HG03045 (cell line): ENCODE data around the gene GPC1.
"Not testable (repeated sequence)": the region's sequence is repeated elsewhere in the genome, so short reads cannot be mapped to it uniquely, and the experiment has no call there.

Source experiments
- ATAC-seq: cut with Tn5 transposase; IDR thresholded peaks from one replicate; pipeline ENCODE4 v1.9.1; 2021; ENCODE audit warnings: mild to moderate bottlenecking, moderate library complexity; ENCODE audit not compliant: unreplicated experiment

GPC1 gene

GRCh38 chr2:240435457-240435947 lies at the start of gene GPC1:
Gene GPC1 (plus strand): TSS chr2:240435663. CDS start chr2:240435919, 256 bp downstream.
- peak; percentile 41 for ATAC-seq

GRCh38 chr2:240386326-240386725 lies 49.1 kb upstream of the GPC1 start:
- no peak for ATAC-seq

GRCh38 chr2:240386743-240387142 lies 48.7 kb upstream of the GPC1 start:
- not testable (repeated sequence) for ATAC-seq

DNA sequence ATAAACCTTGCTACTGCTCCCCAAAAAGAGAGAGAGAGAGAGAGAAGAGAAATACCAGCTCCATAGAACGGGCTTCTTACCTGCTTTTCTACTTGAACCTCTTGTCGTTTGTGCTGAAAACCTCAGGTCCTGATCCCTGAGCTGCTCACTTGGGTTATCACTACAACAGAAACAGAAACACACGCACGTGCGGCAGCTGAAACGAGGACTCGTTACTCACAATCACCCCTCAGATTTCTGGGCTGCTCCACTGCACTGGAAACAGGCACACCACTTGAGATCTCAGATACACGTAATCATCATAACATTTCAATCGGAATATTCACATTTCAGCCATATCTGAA lies 48.2 kb upstream of the GPC1 start:
- ATAC-seq: no peak

DNA sequence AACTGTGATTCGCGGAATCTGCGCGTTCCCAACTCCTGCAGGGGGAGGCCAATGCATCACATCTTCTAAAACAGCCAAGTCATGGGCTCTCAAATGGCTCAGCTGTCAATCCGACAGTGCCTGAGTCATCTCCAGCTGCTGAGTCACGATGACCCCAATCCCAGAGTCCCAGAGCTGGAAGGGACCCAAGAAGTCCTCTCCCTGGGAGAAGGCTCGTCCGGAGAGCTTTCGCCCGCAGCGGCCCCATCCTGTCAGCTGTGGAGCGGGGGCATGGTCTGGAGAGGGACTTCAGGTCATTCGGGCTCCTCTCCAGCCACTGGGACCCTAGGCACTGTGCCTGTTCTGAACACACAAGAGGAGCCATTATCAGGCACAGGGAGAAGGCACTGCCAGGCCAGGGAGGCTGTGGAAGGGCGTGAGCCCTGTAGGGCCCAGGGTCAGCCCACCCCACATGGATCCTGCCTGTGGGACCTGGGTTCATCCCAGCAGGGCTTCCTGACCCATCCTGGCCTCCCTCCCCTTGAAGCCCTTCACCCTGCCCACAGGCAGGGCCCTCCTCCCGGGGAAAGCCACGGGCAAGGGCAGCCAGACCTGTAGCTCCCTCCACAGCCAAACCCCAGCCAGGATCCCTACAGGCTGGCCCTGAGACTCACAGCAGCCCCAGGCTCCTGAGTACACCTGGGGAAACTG lies 47.6 kb upstream of the GPC1 start:
- ATAC-seq: no peak

- ATAC-seq: no peak
Observed at GRCh38 chr2:240388471-240389301, 46.8 kb upstream of the GPC1 start.

DNA sequence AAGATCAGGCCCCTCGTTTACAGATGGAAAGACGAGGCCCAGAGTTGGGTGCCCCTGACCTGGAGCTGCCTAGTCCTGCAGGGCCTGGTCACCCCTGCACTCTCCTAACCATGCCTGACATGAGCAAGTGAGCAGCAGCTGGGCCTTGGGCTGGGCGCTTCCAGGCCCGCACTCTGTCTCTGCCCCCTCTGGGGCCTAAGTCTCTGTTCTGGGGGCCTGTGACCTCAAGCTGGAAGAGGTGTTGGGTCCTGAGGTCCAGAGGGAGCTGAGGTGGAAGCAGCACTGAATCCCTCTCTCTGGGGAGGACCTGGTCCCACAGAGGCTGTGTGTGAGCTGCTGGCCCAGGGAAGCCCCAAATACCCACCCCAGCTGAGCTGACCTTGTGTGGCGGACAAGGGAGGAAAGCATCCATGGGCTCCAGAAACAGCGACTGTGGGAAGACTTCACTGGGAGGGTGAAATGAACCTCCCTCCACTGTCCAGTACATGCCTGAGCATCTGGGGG lies 46.1 kb upstream of the GPC1 start:
- no peak for ATAC-seq

- ATAC-seq: no peak
Observed at GRCh38 chr2:240390091-240391073, 45.1 kb upstream of the GPC1 start.

DNA sequence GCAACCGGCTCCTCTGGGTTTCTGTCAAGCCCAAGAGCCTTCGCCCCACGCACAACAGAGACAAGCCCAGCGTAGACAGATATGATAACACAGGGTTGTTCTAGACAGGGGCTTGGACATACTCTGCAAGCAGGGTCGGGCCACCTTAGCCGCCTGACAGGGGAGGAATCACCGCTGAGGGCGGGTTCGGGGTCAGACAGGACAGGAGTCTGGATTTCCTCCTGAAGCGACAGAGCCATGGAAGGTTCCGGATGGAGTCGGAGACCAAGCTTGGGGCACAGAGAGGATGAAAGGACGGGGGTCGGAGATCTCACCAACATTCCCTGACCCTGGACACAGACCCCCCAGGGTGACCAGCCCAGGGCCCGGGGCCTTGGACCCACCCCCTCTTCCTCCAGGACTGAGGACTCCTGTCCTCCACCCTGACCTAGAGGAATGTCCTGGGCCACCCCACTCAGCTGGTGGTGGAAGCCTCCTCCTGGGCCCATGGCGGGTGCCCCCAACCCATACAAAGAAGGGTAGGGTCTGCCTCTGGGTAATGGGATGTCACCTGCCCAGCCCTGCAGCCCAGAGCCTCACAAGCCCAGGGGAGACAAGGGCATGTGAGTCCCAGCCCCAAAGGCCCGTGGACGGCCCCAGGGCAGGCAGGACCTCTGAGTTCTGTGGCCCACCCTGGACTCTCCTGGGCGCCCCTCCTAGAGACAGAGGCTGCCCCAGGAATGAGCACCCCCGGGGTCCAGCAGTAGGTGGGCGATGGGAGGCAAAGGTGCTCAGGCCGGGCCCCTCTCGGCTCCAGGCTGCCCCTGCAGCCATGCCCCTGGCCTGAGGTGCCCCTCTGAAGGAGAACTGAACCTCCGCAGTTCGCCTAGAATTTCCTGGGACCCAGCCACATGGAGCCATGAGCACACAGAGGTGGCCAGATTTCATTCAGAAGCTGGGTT lies 44.1 kb upstream of the GPC1 start:
- no peak for ATAC-seq

DNA sequence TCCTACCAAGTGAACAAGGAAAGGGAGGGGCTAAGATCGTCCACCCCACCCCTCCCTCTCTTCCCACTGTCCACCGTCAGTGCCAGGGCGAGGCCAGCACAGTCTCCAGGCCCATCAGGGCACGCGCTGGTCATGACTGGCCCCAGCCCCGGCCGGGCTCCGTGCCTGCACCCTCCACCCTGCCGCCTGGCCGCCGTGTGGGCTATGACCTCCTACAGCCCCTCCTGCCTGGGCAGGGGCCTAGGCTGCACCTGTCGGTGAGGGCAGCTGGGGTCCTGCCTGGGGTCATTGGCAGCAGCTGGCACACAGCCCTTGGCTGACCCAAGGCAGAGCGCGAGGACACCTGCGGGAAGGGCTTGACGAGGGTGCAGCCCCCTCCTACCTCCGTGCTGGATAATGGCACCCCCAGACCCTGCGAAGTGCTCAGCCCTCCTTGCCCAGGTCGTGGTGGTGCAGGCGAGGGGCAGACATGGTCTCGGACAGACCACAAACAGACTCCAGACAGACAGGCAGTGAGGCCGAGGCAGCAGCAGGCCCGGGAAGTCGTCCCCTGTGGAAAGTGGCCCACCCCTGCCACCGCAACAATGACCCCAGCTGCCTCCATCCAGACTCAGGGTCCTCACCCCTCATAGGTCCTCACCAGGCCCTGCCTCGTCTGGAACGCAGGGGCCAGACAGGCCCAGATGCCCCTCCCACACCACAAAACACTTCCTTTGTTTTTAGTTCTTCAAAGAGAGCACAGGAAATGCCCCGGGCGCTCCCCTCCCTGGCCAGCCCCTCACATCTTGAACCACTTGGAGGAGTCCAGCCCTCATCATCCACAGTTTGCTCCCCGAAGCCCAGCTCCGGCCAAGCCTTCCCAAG lies 43.1 kb upstream of the GPC1 start:
- no peak for ATAC-seq

DNA sequence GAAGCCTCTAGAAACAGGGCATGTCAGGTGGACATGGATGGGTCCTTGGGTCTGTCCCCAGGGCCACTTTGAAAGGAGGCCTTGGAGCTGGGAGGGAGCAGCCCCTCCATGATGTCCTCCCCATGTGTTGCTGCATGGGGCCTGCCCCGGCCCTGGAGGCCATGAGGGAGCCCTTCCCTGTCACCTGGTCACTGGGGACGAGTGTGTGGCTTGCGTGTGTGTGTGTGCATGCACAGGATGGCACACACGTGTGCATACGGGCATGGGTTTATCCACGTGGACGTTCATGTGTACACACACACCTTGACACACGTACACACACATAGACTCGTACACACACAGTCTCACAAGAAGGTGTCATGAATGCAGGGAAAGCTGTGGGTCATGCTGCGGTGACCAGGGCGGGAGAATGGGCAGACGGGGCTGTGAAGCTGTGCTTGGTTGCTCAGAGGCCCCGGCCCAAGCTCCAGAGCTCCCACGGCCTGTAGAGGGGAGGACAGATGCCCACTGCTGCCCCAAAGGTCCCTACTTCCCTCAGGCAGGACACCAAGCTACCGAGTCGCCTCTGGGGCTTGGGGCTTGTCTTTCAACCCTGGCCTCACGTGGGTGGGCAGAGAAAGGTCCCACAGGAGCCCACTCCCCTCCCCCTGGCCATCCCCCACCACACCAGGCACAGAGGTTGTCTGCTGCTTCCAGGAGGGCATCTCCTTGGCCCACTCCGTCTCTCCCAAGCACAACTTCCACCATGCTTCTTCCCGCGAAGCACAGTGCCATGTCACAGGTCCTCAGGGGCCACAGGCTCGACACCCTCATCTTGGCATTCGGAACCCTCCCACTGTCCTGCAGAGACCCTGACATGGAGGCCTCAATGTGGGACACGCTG lies 42.3 kb upstream of the GPC1 start:
- ATAC-seq: no peak

GRCh38 chr2:240393831-240394410 lies 41.5 kb upstream of the GPC1 start:
- no peak for ATAC-seq

DNA sequence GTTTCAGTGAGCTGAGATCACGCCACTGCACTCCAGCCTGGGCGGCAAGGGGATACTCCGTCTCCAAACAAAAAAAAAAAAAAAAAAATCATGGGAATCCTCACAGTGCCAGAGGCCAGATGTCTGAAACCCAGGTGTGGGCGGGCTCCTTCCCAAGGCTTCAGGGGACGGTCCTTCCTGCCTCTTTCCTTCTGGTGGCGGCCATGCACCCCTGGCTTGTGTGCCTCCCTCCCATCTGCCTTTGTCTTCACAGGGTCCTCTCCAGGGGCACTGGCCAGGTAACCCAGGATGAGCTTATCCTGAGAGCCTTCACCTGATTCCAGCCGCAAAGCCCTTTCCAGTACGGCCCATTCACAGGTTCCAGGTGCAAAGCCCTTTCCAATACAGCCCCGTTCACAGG lies 40.9 kb upstream of the GPC1 start:
- no peak for ATAC-seq

DNA sequence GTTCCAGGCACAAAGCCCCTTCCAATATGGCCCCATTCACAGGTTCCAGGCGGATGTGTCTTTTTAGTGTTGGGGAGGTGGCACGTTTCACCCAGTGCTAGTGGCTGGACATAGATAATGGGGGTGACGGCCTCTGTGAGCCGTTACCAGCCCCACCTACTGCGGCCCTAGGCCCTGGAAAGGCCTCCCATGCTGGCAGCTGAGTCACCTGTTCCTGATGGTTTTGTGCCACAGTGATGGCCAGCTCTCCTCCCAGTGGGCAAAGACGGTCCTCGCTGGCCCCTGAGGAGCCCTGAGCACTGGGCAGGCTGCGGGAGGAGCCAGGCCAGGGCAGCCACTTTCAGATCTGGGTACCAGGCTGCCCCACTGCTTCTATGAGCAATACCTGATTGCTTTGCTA lies 40.0 kb upstream of the GPC1 start:
- ATAC-seq: no peak

DNA sequence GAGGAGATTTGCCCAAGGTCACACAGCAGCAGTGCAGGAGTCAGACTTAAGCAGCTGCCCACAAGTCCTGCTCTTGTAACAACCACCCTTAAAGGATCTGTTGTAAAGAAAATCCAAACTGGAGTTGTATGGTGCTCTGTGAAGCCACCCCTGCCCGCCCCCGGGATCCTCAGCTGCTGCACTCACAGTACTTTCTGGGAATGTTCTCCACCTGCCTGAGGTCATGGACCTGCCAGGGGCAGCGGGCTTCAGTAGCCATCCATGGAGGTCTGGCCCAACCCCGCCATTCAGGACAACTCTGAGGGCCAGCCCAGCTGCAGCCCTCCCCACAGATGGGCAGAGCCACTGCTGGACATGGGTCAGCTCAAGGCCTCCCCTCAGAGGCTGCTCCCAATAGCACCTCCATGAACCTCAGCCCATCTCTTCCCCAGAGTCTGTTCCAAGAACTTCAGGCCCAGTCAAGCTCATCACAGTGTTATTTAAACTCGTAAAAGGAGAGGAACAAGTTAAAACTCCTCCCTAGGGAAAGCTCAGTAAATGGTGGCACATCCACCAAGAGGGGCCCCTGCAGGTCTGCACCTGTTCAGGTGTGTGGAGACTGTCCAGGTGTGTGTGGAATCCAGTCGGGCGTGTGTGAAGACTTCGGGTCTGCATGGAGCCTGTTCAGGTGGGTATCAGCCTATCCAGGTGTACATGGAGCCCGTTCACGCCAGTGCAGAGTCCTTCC lies 39.4 kb upstream of the GPC1 start:
- ATAC-seq: no peak

DNA sequence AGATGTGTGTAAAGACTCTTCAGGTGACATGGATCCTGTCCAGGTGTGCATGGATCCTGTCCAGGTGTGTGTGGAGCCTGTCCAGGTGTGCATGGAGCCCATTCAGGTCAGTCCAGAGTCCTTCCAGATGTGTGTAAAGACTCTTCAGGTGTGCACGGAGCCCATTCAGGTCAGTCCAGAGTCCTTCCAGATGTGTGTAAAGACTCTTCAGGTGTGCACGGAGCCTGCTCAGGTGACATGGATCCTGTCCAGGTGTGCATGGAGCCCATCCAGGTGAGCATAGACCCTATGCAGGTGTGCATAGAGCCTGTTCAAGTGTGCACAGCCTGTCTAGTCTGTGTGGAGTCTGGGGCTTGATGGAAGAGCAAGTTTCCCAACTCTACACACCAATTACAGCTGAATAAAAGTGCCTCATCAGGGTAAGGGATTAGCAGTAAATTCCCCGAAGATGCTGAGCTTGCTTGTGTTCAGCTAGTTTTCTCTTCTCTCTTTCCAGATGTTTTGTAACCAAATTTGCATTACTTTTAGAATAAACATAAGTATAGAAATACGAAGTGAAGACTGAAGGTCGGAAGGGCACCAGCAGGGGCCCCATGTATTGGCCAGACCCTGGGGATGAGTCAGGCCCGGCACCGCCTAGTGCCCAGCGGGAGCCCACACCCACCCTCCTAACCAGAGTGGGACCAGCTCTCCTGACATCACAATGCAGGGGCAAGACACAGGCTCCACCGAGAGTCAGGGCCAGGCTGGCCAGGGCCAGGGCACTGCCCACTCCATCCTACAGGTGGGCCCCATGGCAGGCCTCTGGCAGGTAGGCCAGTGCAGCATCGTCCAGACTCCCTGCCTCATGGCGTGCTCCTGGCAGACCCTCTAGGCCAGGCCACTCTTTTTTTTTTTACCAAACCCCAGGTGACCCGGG lies 38.6 kb upstream of the GPC1 start:
- ATAC-seq: no peak
